NT2/D1 (cell line): Measurements from ENCODE around the gene ZFP64.

Source experiments
- DNase-seq: peaks from one replicate; pipeline ENCODE4 v3.0.0-alpha.2; 2011; ENCODE audit warnings: low read depth, low spot score
- H3K27me3 ChIP-seq: 2 replicates; pipeline ENCODE4 v1.6.0; 2011; ENCODE audit warnings: mild to moderate bottlenecking; ENCODE audit not compliant: insufficient read length, insufficient read depth
- H3K36me3 ChIP-seq: 2 replicates; pipeline ENCODE4 v1.6.1; 2011; ENCODE audit warnings: mild to moderate bottlenecking, low read length, mixed read lengths; ENCODE audit not compliant: insufficient read depth, insufficient read length
- H3K4me1 ChIP-seq: 2 replicates; pipeline ENCODE4 v1.5.1; 2011; ENCODE audit not compliant: insufficient read depth, insufficient read length
- H3K4me3 ChIP-seq: 2 replicates; pipeline ENCODE4 v1.5.1; 2011; ENCODE audit warnings: low read depth; ENCODE audit not compliant: insufficient read length
- H3K9ac ChIP-seq: 2 replicates; pipeline ENCODE4 v1.6.0; 2011; ENCODE audit warnings: low read depth; ENCODE audit not compliant: insufficient read length
- H3K9me3 ChIP-seq: 2 replicates; pipeline ENCODE4 v1.5.1; 2011; ENCODE audit warnings: mild to moderate bottlenecking, low read length; ENCODE audit not compliant: insufficient read depth
- SUZ12 ChIP-seq: IDR thresholded peaks from 2 replicates; pipeline ENCODE4 v1.6.1; 2011; ENCODE audit not compliant: insufficient read length, insufficient read depth; ENCODE audit errors: extremely low read depth
- YY1 ChIP-seq: IDR thresholded peaks from 2 replicates; pipeline ENCODE4 v1.6.1; 2011; ENCODE audit not compliant: insufficient read length, insufficient read depth
- ZNF274 ChIP-seq: IDR thresholded peaks from 2 replicates; pipeline ENCODE4 v1.6.1; 2011; ENCODE audit warnings: mild to moderate bottlenecking, low read depth, low read length

The ZFP64 gene

DNA sequence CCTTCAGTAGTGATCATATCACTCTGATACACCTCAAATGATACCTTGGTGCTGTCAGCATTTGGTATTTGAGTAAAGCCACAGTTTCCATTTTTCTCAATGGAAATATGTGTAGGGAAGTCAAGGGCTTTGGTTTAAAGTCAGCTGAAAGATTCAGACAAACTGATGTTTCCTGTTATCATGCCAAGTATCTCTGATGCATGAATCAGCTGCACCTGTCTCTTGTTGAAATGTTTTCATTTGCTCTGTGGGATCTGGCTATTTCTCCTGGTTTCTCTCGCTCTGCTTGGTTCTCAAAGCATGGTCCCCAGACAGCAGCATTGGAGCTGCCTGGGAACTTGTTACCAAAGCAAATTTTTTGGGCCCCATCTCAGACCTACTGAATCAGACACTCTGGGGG lies 23.5 kb downstream of the ZFP64 start:
- DNase-seq, result no peak
- Histone ChIP-seq H3K4me1 (no peaks in the 10 kb centered on the region), H3K4me3 (no peak overlapping the region), H3K9me3 (no peaks in the 10 kb centered on the region; the same call in 1 of the 2 replicates), H3K36me3 (peaks cover 40% of the 10 kb centered on the region), H3K9ac (no peak overlapping the region), H3K27me3 (no peaks in the 10 kb centered on the region)
- TF ChIP-seq YY1, result no peak
- TF ChIP-seq ZNF274, result no peak
- no peak for TF ChIP-seq SUZ12

DNA sequence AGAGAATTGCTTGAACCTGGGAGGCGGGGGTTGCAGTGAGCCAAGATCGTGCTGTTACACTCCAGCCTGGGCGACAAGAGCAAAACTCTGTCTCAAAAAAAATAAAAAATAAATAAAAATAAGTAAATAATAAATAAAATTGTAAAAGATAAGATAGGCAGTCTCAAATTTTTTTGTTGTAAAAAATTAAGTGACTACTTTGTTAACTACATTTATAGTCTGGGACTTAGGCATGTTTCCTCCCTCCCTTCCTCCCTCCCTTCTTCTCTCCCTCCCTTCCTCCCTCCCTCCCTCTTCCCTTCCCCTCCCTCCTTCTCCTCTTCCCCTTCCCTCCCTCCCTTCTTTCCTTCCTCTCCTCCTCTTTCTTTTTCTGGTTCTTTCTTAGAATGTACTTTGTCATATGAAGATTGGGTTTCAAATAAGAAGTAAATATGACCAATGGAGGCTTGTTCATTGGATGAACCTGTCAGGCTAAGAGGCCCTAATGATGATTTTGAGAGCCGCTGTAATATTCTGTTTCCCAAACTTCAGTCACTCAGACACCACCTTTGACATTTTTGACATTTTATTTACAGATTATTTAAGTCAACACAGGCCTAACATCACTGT lies 24.2 kb downstream of the ZFP64 start:
- H3K4me1 ChIP-seq, result no peaks in the 10 kb centered on the region
- no peak for DNase-seq
- no peak for TF ChIP-seq YY1
- no peak overlapping the region for H3K4me3 ChIP-seq
- no peak overlapping the region for H3K9ac ChIP-seq
- no peaks in the 10 kb centered on the region; the same call in 1 of the 2 replicates for H3K9me3 ChIP-seq
- no peaks in the 10 kb centered on the region for H3K27me3 ChIP-seq
- peaks cover 44% of the 10 kb centered on the region for H3K36me3 ChIP-seq

DNA sequence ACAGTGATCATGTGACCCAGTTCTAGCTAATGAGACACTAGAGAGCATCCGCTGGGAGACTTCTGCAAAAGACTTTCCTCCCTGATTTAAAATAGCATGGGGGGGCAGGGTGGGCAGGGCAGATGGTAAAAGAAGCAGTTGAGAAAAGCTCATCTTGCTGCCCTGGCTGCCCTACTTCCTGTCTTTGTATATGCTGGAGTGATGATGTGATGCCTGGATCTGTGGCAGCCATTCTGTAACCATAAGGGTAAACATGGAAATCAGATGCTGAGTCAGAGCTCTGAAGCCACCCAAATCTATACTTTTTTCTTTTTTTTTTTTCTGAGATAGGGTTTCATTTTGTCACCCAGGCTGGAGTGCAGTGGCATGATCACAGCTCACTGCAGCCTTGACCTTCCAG lies 25.4 kb downstream of the ZFP64 start:
- H3K27me3 ChIP-seq, result no peaks in the 10 kb centered on the region
- TF ChIP-seq YY1 (no peak), SUZ12 (no peak), ZNF274 (no peak)
- DNase-seq, result no peak
- H3K4me1 ChIP-seq, result no peaks in the 10 kb centered on the region
- peaks cover 41% of the 10 kb centered on the region for H3K36me3 ChIP-seq
- no peak overlapping the region for H3K4me3 ChIP-seq
- no peak overlapping the region for H3K9ac ChIP-seq
- H3K9me3 ChIP-seq, result no peaks in the 10 kb centered on the region; the same call in 1 of the 2 replicates

DNA sequence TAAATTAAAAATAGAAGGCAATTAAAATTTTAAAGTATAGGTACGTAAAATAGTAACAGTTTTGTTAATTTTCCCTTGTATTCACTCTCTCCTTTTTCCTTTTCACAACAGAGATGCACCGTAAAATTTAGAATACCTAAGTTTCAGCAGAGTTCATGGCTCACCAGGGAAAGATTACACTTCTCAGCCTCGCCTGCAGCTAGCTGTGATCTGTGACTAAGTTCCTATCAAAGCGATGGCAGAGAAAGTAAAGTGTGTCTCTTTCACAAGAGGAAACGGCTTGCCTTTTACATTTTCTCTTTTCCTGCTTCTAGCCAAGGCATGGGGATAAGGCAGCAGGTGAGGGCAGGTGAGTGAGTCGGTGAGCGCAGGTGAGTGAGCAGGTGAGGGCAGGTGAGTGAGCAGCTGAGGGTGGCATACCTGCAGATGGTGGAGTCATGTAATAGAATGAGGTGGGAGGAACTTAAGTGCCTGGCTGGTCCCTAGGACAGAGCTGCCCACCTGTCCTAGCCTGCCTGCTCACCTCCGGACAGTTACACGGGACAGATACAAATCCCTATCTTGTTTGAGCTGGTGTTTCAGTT lies 30.9 kb downstream of the ZFP64 start:
- Histone ChIP-seq H3K27me3 (no peaks in the 10 kb centered on the region), H3K4me3 (no peak overlapping the region), H3K9ac (no peak overlapping the region), H3K9me3 (peaks cover 11% of the 10 kb centered on the region; the same call in 1 of the 2 replicates), H3K36me3 (peaks cover 71% of the 10 kb centered on the region), H3K4me1 (no peaks in the 10 kb centered on the region)
- no peak for DNase-seq
- no peak for TF ChIP-seq ZNF274
- no peak for TF ChIP-seq YY1
- no peak for TF ChIP-seq SUZ12

DNA sequence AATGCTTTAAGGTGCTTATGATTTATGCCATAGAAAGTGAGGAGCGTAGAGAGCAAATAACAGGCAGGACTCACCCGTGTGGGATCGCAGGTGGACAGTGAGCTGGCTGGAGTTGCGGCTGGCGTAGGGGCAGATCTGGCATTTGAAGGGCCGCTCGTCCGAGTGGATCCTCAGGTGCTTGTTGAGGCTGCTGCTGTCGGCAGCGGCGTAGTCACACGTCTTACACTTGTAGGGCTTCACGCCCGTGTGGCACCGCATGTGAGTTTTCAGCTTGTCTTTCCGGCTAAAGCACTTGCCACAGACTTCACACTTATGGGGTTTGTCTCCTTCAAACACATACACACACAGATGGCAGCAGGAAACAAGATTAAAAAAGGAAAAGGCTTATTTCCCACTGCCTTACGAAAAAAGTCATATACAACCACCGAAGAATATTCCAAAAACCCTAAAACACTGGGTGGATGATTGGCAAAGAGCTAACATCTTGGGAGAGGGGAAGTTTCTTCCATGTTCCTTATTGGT lies 31.5 kb downstream of the ZFP64 start:
- TF ChIP-seq YY1, result no peak
- TF ChIP-seq ZNF274, result no peak
- no peak for TF ChIP-seq SUZ12
- H3K27me3 ChIP-seq, result no peaks in the 10 kb centered on the region
- H3K9me3 ChIP-seq, result peaks cover 11% of the 10 kb centered on the region; the same call in 1 of the 2 replicates
- H3K4me1 ChIP-seq, result no peaks in the 10 kb centered on the region
- H3K4me3 ChIP-seq, result no peak overlapping the region
- no peak for DNase-seq
- no peak overlapping the region for H3K9ac ChIP-seq
- peaks cover 66% of the 10 kb centered on the region for H3K36me3 ChIP-seq

DNA sequence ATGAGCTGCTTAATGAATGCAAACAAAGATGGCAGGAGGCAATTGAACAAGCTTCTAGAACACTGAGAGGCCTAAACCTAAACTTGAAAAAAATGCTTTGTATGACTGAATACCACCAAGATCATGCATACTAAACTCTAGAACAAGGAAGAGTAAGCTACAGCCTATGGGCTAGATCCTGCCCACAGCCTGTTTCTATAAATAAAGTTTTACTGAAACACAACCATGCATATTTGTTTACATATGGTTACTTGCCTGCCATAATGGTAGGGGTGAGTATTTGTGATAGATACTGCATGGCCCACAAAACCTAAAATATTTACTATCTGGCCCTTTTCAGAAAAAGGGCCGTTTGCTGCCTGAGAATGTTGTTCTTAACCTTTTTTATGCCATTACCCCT lies 37.0 kb downstream of the ZFP64 start:
- TF ChIP-seq ZNF274, result no peak
- TF ChIP-seq YY1, result no peak
- no peak for TF ChIP-seq SUZ12
- Histone ChIP-seq H3K36me3 (peaks cover 51% of the 10 kb centered on the region), H3K9me3 (peaks cover 11% of the 10 kb centered on the region; the same call in 1 of the 2 replicates), H3K27me3 (no peaks in the 10 kb centered on the region), H3K9ac (no peak overlapping the region), H3K4me3 (no peak overlapping the region), H3K4me1 (no peaks in the 10 kb centered on the region)
- no peak for DNase-seq

DNA sequence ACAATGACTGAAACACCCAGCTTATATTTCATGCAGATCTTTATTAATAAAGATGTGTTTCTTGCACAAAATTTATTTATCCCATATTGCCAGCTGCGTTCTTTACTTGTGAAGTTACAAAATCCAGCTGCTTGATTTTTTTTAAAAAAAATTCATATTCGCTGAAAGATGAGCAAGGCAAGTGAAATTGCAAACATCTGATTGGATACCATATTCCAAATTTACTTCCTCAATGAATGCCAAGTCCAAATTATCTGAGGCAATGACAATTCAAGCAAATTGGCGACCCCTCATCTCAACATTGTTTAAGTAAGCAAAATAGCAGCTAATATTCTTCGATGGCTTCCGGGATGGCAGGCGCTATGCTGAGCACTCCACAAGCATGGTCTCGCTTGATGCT lies 37.7 kb downstream of the ZFP64 start:
- no peak overlapping the region for H3K9ac ChIP-seq
- no peaks in the 10 kb centered on the region for H3K27me3 ChIP-seq
- H3K9me3 ChIP-seq, result peaks cover 11% of the 10 kb centered on the region; the same call in 1 of the 2 replicates
- TF ChIP-seq SUZ12, result no peak
- TF ChIP-seq ZNF274, result no peak
- no peak for DNase-seq
- no peaks in the 10 kb centered on the region for H3K4me1 ChIP-seq
- H3K36me3 ChIP-seq, result peaks cover 44% of the 10 kb centered on the region
- no peak overlapping the region for H3K4me3 ChIP-seq
